ENCODE data around the gene ZNF664.

ZNF664 gene

DNA sequence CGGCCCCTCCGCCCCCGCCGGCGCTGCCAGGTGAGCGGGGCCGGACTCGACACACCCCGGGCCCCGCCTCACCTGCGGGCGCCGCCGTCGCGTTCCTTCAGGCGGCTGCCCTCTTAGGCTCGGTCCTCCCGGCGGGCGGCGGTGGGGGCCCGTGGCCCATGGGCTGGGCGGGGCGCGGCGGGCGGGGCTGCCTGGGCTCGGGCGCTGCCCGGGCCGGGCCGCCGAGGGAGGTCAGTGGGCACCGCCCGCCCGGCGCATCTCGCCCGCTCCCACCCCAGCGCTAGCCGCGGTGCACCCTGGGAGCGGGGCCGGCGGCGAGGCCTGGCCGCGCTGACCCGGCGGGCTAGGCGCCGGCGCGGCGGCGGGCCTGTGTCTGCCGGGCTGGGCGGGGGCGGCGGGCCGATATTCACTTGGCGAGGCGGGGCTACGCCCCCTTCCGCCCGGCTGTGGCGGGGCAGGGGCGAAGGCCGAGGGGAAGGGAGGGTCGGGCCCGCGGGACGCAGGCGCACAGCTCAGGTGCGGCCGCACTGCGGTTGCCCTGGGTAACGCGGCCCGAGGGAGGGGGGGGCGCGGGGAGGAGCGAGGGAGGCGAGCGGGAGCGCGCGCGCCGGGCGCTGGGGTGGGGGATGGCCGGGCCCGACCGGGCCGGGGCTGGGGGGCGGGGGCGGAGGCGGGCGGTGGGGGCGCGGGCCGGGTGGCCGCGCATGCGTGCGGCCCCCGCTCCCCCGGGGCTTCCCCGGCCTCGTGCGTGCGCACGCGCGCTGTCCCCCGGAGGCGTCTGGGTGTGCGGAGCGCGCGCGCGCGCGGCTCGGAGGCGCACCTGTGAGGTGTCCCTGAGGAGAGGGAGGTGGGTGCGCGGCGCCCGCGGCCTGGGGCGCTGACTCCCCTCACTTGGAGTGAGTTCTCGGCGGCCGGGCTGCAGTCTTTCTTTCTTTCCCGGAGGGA, at the start of gene ZNF664, which contains the start of gene CCDC92:
TSS of gene ZNF664 (plus strand) at position 759 of the 945 bp plus-strand sequence. CDS start 38,930 bp downstream, outside the sequence.
TSS of gene CCDC92 (minus strand) at position 375 of the 945 bp plus-strand sequence. CDS start 28,526 bp downstream, outside the sequence.
- peak; percentile 46 for DNase-seq

DNA sequence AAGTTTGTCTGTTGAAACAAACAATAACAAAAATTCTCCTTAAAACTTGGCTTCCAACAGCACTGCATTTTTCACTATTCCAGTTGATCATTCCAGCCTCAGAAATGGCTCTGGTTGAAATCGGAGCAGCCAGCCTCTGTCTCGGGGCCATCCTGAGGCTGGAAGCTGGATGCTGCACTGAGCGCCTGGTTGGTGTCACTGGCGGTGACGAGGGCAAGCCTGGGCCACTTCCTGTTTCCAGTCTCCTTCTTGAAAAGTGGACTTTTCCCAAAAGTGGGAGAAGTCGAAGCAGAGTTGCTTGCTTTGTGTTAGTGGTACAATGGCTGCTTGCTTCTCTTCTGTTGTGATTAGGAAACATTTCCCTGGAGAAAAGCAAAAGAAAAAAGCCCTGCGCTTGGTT, 49.1 kb upstream of the ZNF664 start:
- no peak for DNase-seq

DNA sequence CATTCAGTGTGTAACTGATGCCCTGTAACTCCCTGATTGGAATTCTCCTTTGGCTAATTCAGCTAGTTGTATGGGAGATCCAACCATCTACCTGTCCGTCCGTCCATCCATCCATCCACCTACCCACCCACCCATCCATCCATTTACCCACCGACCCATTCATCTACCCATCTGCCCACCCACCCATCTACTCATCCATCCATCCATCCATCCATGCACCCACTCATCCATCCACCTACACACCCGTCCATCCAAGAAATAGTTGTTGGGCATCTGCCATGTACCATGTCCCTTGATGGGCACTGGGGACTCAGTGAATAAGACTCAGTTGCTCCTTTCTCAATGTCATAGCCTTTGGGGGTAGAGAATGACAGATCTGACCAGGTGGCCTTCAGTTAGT, 48.5 kb upstream of the ZNF664 start:
- DNase-seq: no peak

DNA sequence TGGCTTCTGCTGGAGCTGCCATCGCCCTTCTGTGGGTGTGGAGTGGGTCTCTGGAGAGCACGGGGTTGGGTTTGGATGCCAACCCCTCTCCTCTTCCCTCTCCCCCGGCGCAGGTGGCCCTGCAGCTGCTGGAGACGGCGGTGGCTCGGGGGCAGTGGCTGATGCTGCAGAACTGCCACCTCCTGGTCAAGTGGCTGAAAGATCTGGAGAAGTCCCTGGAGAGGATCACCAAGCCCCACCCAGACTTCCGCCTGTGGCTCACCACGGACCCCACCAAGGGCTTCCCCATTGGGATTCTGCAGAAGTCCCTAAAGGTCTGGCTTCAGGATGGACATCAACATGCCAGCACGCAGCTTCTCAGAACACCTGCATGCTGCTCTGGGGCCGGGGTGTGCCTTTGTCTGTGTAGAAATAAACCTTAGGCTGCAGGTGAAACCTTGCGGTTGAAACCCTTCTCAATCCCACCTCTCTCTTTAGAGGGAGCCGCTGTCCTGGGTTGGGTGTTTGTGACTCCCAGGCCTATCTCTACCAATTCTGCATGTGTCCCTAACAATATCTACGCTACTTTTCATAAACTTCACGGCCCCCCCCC, 44.6 kb upstream of the ZNF664 start:
- peak; percentile 61 for DNase-seq

DNA sequence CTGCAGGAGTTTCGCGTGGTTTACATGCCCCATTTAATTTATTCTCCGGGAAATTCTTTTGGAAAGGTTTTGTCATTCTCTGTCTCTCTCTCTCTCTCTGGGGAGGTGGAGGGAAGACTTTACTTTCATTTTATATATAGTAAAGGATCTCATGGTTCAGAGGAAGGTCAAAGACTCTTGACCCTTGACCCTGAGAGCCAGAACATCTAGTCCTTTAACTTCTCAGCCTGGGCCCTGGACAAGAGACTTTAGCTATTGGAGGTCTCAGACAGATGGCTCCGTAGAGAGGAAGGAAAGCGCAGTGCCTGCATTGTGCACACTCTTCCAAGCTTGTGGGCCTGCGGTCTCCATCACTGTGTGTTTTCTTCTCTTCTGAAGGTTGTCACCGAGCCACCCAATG, 44.1 kb upstream of the ZNF664 start:
- DNase-seq: no peak

DNA sequence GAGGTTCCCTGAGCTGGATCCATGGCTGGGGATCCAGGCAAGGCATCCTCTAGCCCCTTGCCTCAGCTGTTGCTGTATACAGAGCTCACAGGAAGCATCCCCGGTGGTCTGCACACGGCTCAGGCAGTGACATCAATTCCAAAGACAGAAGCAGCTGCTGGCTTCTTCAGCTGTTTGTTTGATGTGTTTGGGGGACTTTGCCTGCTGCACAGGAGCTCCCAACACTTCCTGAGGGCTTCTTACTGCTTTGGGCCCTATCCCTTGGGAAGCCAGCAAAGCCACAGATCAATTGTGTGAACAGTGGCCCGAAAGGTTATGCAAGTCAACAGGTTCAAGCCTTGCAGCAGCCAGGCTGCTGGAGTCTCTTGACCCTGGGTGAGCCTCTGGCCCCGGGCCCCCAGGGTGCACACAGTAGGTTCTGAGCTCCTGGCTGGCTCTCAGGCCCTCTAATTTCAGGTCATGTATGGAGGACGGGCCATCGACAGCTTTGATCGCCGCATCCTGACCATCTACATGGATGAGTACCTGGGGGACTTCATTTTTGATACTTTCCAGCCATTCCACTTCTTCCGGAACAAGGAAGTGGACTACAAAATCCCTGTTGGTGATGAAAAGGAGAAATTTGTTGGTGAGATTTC, 43.0 kb upstream of the ZNF664 start:
- no peak for DNase-seq

DNA sequence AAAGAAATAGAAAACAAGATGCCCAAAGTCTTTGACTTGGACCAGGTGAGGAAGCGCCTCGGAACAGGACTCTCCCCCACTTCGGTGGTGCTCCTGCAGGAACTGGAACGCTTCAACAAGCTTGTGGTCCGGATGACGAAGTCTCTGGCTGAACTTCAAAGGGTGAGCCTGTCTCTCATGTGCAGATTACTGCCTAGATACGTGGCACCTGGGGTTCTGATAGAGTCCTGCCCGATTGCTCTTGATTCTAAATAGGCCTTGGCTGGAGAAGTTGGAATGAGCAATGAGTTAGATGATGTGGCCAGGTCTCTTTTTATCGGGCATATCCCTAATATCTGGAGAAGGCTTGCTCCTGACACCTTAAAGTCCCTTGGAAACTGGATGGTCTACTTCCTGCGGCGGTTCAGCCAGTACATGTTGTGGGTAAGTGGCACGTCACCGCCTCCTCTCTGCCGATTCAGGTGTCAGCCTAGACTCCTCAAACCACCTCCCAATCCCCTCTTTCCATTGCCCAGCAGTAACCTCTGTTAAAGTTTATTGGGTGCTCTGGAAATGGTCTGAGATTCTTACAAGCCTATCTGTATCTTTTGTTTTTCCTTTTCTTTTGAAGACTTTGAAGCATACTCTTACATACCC, 41.2 kb upstream of the ZNF664 start:
- DNase-seq: no peak

DNA sequence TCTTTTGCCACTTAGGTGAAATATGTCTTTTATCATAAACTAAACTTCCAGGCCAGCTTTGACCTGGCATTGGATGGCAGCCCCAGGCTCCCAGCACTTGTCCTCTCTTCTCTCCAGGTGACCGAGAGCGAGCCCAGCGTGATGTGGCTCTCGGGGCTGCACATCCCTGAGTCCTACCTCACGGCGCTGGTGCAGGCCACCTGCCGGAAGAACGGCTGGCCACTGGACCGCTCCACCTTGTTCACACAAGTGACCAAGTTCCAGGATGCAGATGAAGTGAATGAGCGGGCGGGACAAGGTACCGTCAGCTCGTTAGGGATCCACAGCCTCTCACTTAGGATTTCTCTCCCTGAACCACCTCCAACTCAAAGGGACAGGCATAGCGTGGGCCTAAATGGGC, 39.8 kb upstream of the ZNF664 start:
- DNase-seq: no peak

DNA sequence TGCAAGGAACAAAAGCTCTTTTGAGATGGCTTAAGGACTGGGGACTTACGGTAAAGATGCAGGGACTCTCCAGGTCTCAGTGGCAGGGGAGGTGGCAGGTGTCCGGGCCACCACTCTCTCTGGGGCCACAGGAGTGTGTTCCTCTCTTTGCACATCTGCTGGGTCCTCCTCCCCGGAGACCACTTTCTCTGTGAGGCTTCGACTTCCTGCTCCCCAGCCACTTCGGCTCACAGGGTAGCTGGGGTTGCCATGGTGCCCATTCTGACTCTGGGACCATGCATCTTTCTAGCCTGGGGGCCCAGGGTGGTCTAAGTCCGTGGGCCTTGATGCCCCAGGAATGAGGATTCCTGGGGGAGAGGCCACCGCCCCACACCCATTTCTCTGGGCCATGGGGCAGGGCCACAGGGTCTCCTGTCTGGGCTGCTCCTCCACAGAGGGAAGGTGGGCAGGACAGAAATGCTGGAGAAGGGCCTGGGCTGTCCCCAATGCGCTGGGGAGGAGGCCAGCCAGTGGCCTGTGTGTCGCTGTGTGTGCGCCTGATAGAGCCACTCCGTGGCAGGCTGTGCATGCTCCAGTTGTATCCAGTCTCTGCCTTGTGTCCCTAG, 38.9 kb upstream of the ZNF664 start:
- DNase-seq: no peak

DNA sequence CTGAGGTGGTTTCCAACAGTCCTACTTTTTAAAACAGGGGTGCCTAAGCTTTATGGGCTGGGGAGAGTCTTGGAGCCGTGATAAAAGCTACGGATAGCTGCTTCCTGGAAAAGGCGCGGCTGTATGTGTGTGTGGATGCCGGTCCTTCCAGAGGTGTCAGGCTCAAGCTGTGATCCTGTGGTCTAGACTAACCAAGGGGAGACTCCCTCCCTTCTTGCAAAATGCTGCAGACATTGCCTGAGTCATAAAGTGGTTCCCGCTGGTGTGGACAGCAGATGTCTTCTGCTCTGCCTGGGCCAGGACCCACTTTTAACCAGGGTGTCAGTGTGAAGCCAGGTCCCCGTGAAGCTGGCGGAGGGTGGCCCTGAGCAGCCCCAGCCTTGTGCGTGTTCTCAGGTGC, 38.2 kb upstream of the ZNF664 start:
- peak; percentile 92 for DNase-seq

DNA sequence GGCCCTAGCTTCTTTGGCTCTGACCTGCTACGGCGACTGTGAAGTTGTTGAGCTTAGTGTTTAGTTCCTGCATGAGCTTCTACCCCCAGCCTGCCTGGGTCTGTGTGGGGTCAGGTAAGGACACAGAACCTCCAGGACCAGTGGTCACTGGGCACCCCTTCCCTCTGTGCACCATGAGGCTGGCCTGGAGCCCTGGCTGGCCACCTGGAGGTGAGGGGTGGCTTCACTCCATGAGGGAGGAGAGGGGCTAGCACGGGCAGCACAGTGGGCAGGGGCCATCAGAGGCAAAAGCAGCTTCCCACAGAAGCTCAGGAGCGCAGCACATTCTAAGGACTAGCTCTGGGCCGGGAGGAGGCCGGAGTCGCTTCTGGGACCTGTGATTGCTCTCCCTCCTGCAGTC, 37.1 kb upstream of the ZNF664 start:
- no peak for DNase-seq

DNA sequence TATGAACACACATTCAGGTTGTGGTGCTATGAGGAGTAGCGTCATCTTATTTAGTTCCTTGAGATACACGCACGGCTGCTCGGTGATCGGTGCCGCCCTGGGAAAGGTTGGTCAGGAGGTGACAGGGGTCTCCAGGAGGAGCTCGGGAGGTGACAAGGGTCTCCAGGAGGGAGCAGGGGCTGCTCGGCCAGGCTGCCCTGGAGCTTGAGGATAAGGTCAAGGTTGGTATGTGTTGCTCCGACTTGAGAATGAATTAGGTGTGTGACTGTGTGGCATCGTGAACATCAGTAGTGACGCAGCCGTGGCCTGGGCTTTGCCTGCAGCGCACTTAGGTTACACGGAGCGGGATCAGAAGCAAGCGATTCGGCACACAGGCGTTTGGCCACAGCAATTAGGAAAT, 36.5 kb upstream of the ZNF664 start:
- no peak for DNase-seq

DNA sequence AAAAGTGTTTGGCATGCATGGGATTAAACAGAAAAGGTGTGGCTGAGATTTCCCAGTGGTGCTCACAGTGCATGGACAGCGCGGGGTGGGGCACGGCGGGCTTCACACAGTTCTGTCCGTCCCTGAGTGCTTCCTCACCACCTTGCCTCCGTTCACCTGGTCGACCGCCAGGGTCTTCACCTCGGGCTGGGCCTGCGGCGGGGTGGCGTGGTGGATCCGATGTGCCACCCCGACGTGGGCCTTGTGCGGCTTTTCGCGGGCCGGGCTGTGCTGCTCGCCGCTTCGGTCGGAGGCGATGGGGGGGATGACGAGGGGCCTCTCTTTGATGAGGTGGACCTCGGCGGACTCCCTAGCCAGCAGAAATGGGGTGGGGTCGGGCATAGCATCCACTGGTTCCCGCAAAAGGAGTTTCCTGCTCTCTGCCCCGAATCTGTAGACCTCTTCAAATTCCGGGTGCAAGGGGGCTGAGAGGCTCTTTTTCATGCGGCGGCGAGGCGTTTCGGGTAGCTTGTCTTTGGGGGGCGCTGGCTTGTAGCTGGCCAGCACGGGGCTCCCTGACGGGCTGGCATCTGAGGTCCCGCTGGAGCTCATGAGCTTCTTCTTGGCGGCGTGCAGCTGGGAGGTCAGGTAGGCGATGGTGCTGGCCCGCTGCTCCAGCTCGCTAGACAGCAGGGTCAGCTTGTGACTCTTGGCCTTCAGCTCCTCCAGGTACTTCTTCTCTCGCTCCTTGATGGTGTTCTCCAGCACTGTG, 35.9 kb upstream of the ZNF664 start:
- DNase-seq: no peak

DNA sequence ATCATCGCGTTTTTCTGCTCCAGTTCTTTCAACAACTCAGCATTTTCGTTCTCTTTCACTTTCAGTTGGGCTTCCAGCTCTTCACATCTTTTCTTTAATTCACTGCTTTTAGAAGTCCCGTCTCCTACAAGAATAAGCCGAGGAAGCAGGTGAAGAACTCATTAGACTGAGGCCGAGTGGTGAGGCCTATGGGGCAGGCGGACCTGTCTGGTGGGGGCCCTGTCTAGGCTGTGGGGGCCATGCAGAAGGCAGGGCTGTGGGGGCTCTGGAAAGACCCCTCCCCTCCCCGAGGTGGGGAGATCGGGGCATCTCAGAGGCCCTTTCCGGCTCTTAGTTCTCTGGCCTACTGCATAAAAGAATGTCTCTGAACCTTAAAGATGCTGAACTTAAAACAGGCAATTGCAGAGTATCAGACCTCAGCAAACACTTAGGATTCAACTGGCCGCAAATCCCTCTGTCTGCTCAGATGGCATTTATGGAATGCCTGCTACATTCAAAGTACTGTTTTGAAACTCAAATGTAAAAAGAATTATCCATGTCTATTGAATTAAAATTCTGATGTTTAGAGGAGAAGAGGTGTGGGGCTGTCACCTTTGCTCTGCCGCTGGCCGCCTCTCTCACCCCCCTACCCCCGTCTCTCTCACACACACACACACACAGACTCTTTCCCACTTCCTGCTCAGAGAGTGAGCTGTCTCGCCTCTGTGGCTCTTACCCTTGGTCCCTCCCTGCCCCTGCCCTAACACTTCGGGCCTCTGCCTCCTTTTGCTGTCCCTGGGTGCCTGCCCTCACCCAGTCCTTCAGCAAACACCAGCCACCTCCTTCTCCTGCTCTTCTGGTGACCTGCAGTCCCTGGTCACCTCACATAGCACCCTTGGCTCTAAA, 35.1 kb upstream of the ZNF664 start:
- DNase-seq: peak; percentile 32

DNA sequence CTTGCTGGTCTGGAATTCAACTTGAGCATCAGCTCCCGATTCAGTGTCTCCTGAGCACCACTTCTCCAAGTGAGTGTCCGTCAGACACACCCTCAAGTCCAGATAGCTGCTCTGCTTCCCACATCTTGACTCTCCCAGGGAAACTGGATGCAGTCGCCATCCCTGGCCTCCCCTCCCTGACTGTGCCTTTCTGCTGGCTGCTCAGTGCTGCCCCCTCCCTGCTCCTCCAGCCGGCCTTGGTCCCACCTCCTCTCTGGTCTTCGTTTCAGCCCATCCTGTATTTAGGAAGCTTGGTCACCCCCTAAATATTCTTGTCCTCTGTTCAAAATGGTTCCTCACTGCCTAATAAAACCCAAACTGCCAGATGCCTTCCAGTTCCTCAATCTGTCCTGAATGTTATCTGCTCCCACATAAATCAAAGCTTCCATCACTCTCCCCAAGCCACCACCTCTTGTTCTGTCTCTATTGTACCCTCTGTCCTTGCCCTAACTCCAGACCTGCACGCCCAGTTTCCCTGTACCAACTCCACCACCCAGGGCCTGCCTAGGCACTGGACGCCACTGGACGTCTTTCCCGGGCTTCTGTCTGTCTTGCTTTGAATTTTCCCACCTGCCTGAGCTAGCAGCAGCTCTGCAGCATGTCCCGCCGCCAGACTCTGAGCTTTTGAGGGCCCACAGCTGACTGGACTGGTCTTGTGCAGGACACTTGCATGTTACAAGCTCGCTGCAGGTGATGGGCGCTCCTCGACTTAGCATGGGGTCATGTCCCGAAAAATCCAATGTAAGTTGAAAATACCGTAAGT, 34.1 kb upstream of the ZNF664 start:
- DNase-seq: peak; percentile 35

DNA sequence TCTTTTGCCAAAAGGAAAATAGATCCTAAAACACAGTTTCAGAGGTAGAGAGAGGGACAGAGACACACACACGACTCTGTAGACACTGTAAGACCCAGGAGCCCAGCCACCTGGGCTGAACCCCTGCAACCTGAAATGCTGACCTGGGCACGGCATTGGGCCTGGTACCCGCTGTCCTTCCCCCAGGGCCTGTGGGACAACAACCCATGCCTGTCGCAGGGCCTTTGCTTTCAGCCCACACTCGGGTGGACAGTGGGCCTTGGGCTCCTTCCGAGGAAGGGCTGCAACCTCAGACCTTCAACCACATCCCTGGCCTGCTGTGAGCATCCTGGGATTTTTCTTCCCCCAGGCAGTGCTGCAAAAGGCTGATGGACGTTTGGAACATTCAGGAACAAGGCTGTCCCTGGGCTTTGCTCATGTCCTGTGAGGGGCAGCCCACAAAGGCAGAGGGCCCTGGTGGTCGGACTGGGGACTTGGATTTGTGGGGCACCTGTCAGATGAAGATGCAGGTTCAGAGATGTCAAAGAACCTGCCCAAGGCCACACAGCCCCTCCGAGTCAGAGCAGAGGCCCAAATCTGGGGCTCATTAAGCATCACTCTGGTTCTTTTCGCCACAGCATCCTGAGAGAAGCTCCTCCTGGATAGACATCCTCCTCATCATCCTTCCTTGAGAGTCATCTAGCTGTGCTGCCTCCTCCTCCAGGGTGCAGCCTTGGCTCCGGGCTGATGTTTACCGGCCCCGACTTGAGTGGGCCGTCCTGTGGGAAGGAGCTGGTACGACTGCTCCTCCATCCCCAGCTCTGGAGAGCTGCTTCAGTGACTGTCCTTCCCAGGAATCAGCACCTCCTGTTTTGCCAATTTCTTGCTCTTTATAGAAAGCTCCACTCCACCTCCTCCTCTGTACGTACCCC, 33.0 kb upstream of the ZNF664 start:
- no peak for DNase-seq

DNA sequence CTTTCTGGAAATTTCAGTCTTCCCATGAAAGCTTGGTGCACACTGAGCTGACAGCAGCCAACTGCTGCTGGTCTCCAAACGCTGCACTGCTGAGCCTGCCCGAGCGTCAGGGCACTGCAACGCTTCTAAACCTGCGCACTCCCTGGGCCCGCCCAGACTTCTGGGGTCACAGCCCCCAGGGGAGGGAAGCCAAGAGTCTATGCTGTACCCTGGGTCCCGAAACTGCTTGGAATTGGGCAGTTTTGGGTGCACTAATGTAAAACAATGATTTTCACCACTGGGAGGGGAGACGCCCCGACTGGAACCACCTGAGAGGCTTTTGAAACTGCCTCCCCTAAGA, 32.4 kb upstream of the ZNF664 start:
- DNase-seq: no peak

DNA sequence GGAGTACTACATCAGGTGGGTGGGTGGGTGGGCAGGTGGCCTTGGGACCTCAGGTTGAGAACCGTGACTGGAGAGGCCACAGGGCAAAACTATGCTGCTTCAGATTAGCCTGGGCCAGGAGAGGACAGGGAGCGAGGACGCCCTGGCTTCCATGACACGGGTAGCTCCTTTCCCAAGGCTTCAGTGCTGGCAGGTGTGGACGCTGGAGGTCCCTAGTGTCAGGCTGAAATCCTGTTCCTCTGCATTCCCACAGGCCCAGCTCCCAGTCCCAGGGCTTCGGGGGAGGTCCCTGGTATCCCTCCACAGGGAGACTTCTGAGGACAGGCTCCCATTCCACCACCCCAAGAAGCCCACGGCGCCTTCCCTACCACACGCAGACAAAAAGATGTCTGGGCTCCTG, 32.0 kb upstream of the ZNF664 start:
- DNase-seq: no peak

DNA sequence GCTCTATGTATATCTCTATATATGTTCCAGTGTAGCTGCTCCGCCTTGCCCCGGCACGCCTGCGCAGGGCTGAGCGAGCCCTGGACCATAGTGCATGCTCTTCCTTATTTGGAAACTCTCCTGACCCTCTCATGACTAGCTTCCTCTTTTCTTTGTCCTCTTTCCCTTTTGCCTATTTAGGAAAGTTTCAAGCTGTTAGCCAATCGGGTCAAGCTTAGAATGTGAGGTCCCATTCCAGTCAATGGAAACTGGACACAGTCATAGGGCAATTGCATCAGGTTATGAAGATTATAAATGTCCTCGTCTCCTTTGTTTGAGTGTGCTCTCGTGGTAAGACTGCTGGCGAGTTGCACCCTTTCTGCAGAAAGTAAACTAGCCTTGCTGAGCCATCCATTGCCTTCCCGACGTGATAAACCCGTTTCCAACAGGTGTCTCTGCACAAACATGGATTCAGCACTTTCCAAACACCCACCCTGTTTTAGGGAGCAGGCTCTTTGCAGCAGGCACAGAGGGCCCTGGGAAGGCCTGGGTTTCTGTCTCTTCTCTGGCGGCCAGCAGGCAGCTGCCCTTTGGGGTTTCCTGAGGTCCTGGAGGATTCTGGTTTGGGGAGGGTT, 31.3 kb upstream of the ZNF664 start:
- DNase-seq: peak; percentile 92
